HepG2 (cell line): ENCODE measurements around the gene RHO. TPM values are rescaled to one million over a fixed set of nuclear protein-coding genes. Genes with fewer than 3 reads are reported as not detected.
A peak's percentile ranks its signal among the peaks of the same experiment; 100 is the strongest.

Experiments used
- AGO2 ChIP-seq: fragments of 200-400 bp; formaldehyde crosslinking; optimal IDR thresholded peaks from 2 replicates; pipeline ENCODE3; 2017; ENCODE audit warnings: mild to moderate bottlenecking, low read depth, low read length, moderate library complexity
- CBFB ChIP-seq: sonication (generic); formaldehyde crosslinking; IDR thresholded peaks from 2 replicates; pipeline ENCODE4 v1.4.0; 2020; ENCODE audit warnings: missing genetic modification reagents
- KDM6A ChIP-seq: IDR thresholded peaks from 2 replicates; pipeline ENCODE4 v1.6.1; 2016; ENCODE audit warnings: low read depth
- MXD3 ChIP-seq: IDR thresholded peaks from 2 replicates; pipeline ENCODE4 v1.6.1; 2016; ENCODE audit warnings: mild to moderate bottlenecking, missing biosample characterization, missing genetic modification reagents
- REL ChIP-seq: sonication (generic); formaldehyde crosslinking; conservative IDR thresholded peaks from 2 replicates; pipeline ENCODE4 v1.8.0; 2022; ENCODE audit warnings: mild to moderate bottlenecking, missing genetic modification reagents, moderate library complexity
- ZBTB38 ChIP-seq: sonication (generic); formaldehyde crosslinking; IDR thresholded peaks from 2 replicates; pipeline ENCODE4 v1.5.1; 2020; ENCODE audit warnings: mild to moderate bottlenecking, missing genetic modification reagents
- ZBTB8A ChIP-seq: sonication (generic); formaldehyde crosslinking; IDR thresholded peaks from 2 replicates; pipeline ENCODE4 v1.4.0; 2020; ENCODE audit warnings: mild to moderate bottlenecking, low read depth, missing genetic modification reagents, borderline replicate concordance
- ZNF232 ChIP-seq: sonication (generic); formaldehyde crosslinking; IDR thresholded peaks from 2 replicates; pipeline ENCODE4 v1.4.0; 2020; ENCODE audit warnings: missing genetic modification reagents, borderline replicate concordance
- ZSCAN31 ChIP-seq: sonication (generic); formaldehyde crosslinking; IDR thresholded peaks from 2 replicates; pipeline ENCODE4 v1.5.0; 2020; ENCODE audit warnings: low read depth, mild to moderate bottlenecking, missing genetic modification reagents
- polyA plus RNA-seq, 8 experiments: library from polyadenylated mRNA; depleted of rRNA in 3 of 8; stranded (reverse) in 7 of 8; unstranded in 1 of 8; fragments of >200 nt; fragmentation: Illumina TruSeq in 4 of 8; extraction: Trizol in 4 of 8; gene quantifications; 2 replicates each; pipeline versions ENCODE4 v1.2.1 to v1.2.3, GENCODE V29; 2011 to 2016; ENCODE audit warnings: low read depth in 4 of 8, missing spikeins in 1 of 8, mixed read lengths in 1 of 8; ENCODE audit not compliant: insufficient read depth in 1 of 8
- total RNA-seq, 5 experiments: library from RNA; depleted of rRNA; stranded (reverse); fragments of >200 nt; fragmentation: Illumina TruSeq; extraction: Trizol; gene quantifications; 2 replicates each; pipeline ENCODE4 v1.2.3, GENCODE V29; 2016; ENCODE audit warnings: low read depth in 1 of 5
- TF ChIP-seq, protein P1 (sequence below): sonication (generic); formaldehyde crosslinking; IDR thresholded peaks from 2 replicates; pipeline ENCODE4 v1.5.0; 2020; ENCODE audit warnings: mild to moderate bottlenecking, missing genetic modification reagents
- TF ChIP-seq, protein P2 (sequence below): sonication (generic); formaldehyde crosslinking; IDR thresholded peaks from 2 replicates; pipeline ENCODE4 v1.5.0; 2020; ENCODE audit warnings: mild to moderate bottlenecking, missing genetic modification reagents

Gene RHO
- total and polyA plus RNA-seq, 2 of the 13 experiments (the other 11 are each of a cell fraction or from before 2014, with no cell fraction given): not detected

- TF ChIP-seq, protein P1, sequence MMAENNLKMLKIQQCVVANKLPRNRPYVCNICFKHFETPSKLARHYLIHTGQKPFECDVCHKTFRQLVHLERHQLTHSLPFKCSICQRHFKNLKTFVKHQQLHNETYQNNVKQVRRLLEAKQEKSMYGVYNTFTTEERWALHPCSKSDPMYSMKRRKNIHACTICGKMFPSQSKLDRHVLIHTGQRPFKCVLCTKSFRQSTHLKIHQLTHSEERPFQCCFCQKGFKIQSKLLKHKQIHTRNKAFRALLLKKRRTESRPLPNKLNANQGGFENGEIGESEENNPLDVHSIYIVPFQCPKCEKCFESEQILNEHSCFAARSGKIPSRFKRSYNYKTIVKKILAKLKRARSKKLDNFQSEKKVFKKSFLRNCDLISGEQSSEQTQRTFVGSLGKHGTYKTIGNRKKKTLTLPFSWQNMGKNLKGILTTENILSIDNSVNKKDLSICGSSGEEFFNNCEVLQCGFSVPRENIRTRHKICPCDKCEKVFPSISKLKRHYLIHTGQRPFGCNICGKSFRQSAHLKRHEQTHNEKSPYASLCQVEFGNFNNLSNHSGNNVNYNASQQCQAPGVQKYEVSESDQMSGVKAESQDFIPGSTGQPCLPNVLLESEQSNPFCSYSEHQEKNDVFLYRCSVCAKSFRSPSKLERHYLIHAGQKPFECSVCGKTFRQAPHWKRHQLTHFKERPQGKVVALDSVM (CRISPR knock-in tag): no peak
- TF ChIP-seq ZBTB38: peak; percentile 25; the same call in 1 of the 2 replicates
- no peak for TF ChIP-seq ZNF232
- peak; percentile 33 for TF ChIP-seq AGO2
- no peak for TF ChIP-seq MXD3 (CRISPR knock-in tag)
- no peak for TF ChIP-seq KDM6A (CRISPR knock-in tag)
- no peak for TF ChIP-seq ZBTB8A (CRISPR knock-in tag)
- TF ChIP-seq CBFB (CRISPR knock-in tag): no peak
- no peak for TF ChIP-seq ZSCAN31 (CRISPR knock-in tag)
- TF ChIP-seq, protein P2, sequence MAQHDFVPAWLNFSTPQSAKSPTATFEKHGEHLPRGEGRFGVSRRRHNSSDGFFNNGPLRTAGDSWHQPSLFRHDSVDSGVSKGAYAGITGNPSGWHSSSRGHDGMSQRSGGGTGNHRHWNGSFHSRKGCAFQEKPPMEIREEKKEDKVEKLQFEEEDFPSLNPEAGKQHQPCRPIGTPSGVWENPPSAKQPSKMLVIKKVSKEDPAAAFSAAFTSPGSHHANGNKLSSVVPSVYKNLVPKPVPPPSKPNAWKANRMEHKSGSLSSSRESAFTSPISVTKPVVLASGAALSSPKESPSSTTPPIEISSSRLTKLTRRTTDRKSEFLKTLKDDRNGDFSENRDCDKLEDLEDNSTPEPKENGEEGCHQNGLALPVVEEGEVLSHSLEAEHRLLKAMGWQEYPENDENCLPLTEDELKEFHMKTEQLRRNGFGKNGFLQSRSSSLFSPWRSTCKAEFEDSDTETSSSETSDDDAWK (CRISPR knock-in tag): no peak
- TF ChIP-seq REL (CRISPR knock-in tag): no peak
Measured at GRCh38 chr3:129562803-129563202, 34.4 kb downstream of the RHO start (continued).
